ENCODE measurements around the gene MIER1.

The MIER1 gene

DNA sequence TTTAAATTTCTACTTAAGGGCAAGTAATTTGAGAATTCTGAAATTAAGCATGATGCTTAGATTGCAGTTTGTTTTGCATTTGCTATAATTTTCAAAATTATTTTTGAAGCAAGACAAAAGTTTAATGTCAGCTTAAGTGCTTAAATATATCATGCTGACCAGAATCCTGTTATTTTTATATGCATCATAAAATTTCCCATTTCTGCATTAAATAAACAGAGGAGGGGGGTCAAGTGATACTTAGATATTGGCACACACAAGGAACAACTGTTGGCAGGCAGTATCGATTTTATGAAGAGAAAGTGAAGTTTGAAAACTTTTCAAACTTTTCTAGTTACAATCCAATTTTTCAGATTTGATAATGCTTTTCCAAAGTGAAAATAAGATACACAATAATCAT is 61.0 kb downstream of the MIER1 start:
- no peak overlapping the region for H3K4me3 ChIP-seq (ENCODE audit: low read length, poor library complexity, severe bottlenecking)
- no peaks in the 10 kb centered on the region for H3K9me3 ChIP-seq (ENCODE audit: insufficient read depth, low read depth, low read length)
- no peaks in the 10 kb centered on the region for H3K9me2 ChIP-seq (replicated peaks; ENCODE audit: low read depth, low read length)
- no peak overlapping the region for H3K9ac ChIP-seq (ENCODE audit: low read depth, low read length, poor library complexity, severe bottlenecking)
- no peaks in the 10 kb centered on the region for H3K4me1 ChIP-seq (ENCODE audit: insufficient read depth, low read length, poor library complexity, severe bottlenecking)
- no peaks in the 10 kb centered on the region for H4K20me1 ChIP-seq (ENCODE audit: insufficient read depth, low read length, poor library complexity, severe bottlenecking)
- H2AFZ ChIP-seq (ENCODE audit: low read length), result no peak overlapping the region
- no peaks in the 10 kb centered on the region for H3K27me3 ChIP-seq (ENCODE audit: insufficient read depth, low read length, poor library complexity, severe bottlenecking)
- peaks cover 64% of the 10 kb centered on the region for H3K36me3 ChIP-seq (ENCODE audit: insufficient read depth, low read length)
- no peaks in the 10 kb centered on the region for H3K79me2 ChIP-seq (ENCODE audit: insufficient read depth, low read length)
- TF ChIP-seq, protein P1, sequence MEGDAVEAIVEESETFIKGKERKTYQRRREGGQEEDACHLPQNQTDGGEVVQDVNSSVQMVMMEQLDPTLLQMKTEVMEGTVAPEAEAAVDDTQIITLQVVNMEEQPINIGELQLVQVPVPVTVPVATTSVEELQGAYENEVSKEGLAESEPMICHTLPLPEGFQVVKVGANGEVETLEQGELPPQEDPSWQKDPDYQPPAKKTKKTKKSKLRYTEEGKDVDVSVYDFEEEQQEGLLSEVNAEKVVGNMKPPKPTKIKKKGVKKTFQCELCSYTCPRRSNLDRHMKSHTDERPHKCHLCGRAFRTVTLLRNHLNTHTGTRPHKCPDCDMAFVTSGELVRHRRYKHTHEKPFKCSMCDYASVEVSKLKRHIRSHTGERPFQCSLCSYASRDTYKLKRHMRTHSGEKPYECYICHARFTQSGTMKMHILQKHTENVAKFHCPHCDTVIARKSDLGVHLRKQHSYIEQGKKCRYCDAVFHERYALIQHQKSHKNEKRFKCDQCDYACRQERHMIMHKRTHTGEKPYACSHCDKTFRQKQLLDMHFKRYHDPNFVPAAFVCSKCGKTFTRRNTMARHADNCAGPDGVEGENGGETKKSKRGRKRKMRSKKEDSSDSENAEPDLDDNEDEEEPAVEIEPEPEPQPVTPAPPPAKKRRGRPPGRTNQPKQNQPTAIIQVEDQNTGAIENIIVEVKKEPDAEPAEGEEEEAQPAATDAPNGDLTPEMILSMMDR (conservative IDR thresholded peaks at IDR 0.05; ENCODE audit: low read length), result no peak
- TF ChIP-seq EZH2phosphoT487 (IDR thresholded peaks at IDR 0.05; ENCODE audit: borderline replicate concordance), result no peak
- no peaks in the 10 kb centered on the region for H3F3A ChIP-seq (ENCODE audit: low read depth)
- H3K4me2 ChIP-seq (ENCODE audit: low read depth, low read length, poor library complexity, severe bottlenecking), result no peak overlapping the region

DNA sequence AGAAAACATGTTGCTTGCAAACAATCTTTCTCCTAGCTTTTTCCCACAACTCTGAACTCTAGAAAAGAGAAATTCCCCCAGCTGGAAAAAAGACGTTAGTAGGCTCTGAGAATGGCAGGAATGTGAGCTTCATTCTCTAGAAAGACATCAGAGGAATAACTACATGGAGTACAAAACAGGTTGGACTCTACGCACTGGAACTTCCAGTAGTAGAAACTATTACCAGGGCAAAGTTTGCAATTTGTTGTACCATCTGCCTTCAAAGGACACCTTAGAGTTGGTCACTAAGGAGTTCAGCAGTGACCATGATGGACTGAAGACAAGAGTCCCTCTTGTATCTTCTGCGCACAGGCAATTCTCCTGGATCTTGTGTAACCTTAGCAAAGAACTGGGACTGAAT is 68.3 kb downstream of the MIER1 start:
- no peak overlapping the region for H2AFZ ChIP-seq (ENCODE audit: low read length)
- peaks cover 20% of the 10 kb centered on the region; the same call in 1 of the 2 replicates for H3K36me3 ChIP-seq (ENCODE audit: insufficient read depth, low read length)
- no peaks in the 10 kb centered on the region for H4K20me1 ChIP-seq (ENCODE audit: insufficient read depth, low read length, poor library complexity, severe bottlenecking)
- H3K9me3 ChIP-seq (ENCODE audit: insufficient read depth, low read depth, low read length), result no peaks in the 10 kb centered on the region
- H3F3A ChIP-seq (ENCODE audit: low read depth), result no peaks in the 10 kb centered on the region
- TF ChIP-seq EZH2phosphoT487 (IDR thresholded peaks at IDR 0.05; ENCODE audit: borderline replicate concordance), result no peak
- TF ChIP-seq, protein P1 (conservative IDR thresholded peaks at IDR 0.05; ENCODE audit: low read length), result no peak
- no peak overlapping the region for H3K4me2 ChIP-seq (ENCODE audit: low read depth, low read length, poor library complexity, severe bottlenecking)
- no peaks in the 10 kb centered on the region for H3K4me1 ChIP-seq (ENCODE audit: insufficient read depth, low read length, poor library complexity, severe bottlenecking)
- no peaks in the 10 kb centered on the region for H3K9me2 ChIP-seq (replicated peaks; ENCODE audit: low read depth, low read length)
- no peak overlapping the region for H3K4me3 ChIP-seq (ENCODE audit: low read length, poor library complexity, severe bottlenecking)
- H3K9ac ChIP-seq (ENCODE audit: low read depth, low read length, poor library complexity, severe bottlenecking), result no peak overlapping the region
- H3K27me3 ChIP-seq (ENCODE audit: insufficient read depth, low read length, poor library complexity, severe bottlenecking), result no peaks in the 10 kb centered on the region
- H3K79me2 ChIP-seq (ENCODE audit: insufficient read depth, low read length), result no peaks in the 10 kb centered on the region

DNA sequence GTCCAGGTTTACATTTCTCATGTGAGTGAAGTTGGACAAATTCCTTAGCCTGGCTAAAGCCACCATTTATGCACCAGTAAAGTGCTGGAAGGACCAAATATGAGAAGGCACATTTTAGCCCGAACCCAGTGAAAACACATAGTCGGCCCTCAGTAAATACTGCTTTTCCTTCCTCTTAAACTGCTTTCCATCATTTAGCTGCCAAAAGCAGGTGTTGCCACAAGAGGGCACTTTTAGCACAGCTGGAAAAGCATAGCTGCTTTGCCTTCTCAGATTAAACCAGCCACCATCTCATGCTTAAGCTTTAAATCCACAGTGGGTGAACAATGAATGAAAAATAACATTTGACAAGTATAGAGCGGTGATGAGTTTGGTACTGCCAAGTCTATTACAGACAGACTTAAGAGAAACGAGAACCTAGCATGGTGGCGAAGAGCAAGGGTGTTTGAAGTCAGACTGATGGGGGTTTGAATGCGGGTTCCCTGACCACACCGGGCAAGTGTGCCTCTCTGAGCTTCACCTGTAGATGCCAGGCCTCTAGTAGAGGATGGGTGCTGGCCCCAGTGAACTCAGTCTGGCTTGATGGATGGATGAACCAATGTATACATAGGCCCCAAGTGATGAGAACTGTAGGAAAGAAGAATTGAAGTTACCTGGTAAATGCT is 71.4 kb downstream of the MIER1 start:
- Histone ChIP-seq H3K36me3 (ENCODE audit: insufficient read depth, low read length) (peaks cover 20% of the 10 kb centered on the region; the same call in 1 of the 2 replicates), H3F3A (ENCODE audit: low read depth) (peaks cover 8% of the 10 kb centered on the region; the same call in 1 of the 2 replicates), H3K9ac (ENCODE audit: low read depth, low read length, poor library complexity, severe bottlenecking) (no peak overlapping the region), H3K9me2 (replicated peaks; ENCODE audit: low read depth, low read length) (no peaks in the 10 kb centered on the region), H3K9me3 (ENCODE audit: insufficient read depth, low read depth, low read length) (no peaks in the 10 kb centered on the region), H3K4me1 (ENCODE audit: insufficient read depth, low read length, poor library complexity, severe bottlenecking) (peaks cover 16% of the 10 kb centered on the region), H3K79me2 (ENCODE audit: insufficient read depth, low read length) (no peaks in the 10 kb centered on the region), H3K4me3 (ENCODE audit: low read length, poor library complexity, severe bottlenecking) (no peak overlapping the region), H3K4me2 (ENCODE audit: low read depth, low read length, poor library complexity, severe bottlenecking) (no peak overlapping the region), H4K20me1 (ENCODE audit: insufficient read depth, low read length, poor library complexity, severe bottlenecking) (no peaks in the 10 kb centered on the region), H3K27me3 (ENCODE audit: insufficient read depth, low read length, poor library complexity, severe bottlenecking) (no peaks in the 10 kb centered on the region), H2AFZ (ENCODE audit: low read length) (no peak overlapping the region)
- no peak for TF ChIP-seq EZH2phosphoT487 (IDR thresholded peaks at IDR 0.05; ENCODE audit: borderline replicate concordance)
- TF ChIP-seq, protein P1 (conservative IDR thresholded peaks at IDR 0.05; ENCODE audit: low read length), result peak; percentile 95
